HFFc6 (cell line): ENCODE data around the gene GNG7. TPM values are rescaled to one million over a fixed set of nuclear protein-coding genes. Genes with fewer than 3 reads are reported as not detected.

Experiments used
- DNase-seq: peaks from one replicate; pipeline ENCODE4 v3.0.0-alpha.2; 2018
- H3K27ac Mint-ChIP-seq: 2 replicates; pipeline ENCODE4 v1.8.0; 2020; ENCODE audit warnings: mild to moderate bottlenecking, mixed read lengths
- H3K27me3 Mint-ChIP-seq: 2 replicates; pipeline ENCODE4 v1.8.0; 2021; ENCODE audit warnings: mild to moderate bottlenecking, moderate library complexity, mixed read lengths; ENCODE audit not compliant: insufficient read depth
- H3K36me3 Mint-ChIP-seq: 2 replicates; pipeline ENCODE4 v1.8.0; 2021; ENCODE audit warnings: low read depth, mixed read lengths
- H3K4me1 Mint-ChIP-seq: 2 replicates; pipeline ENCODE4 v1.8.0; 2020; ENCODE audit warnings: low read depth, mixed read lengths
- H3K4me3 Mint-ChIP-seq: 2 replicates; pipeline ENCODE4 v1.8.0; 2020; ENCODE audit warnings: mild to moderate bottlenecking, moderate library complexity, mixed read lengths
- H3K9me3 Mint-ChIP-seq: 2 replicates; pipeline ENCODE4 v1.8.0; 2020; ENCODE audit warnings: mild to moderate bottlenecking, mixed read lengths
- CTCF ChIP-seq: fragments of 200-600 bp; sonication (generic); IDR thresholded peaks from 2 replicates; pipeline ENCODE4 v1.5.0; 2021; ENCODE audit warnings: antibody characterized with exemption, mild to moderate bottlenecking
- total RNA-seq, 6 experiments: library from RNA; stranded (reverse); fragmentation: NEBNext Ultra II Directional; extraction: Animal tissue kit (Norgen Biotek cat#: 25700); gene quantifications; 2 replicates in 1 of 6; 3 replicates in 5 of 6; pipeline ENCODE4 v1.2.3, GENCODE V29; 2021

Gene GNG7
- total RNA-seq, 6 experiments from 2014 or later = 0.09 to 0.29 (median 0.11) TPM; not detected in 1

- Mint-ChIP-seq H3K27ac (peak overlapping the region; percentile 84), H3K4me1 (peaks cover 28% of the 10 kb centered on the region), H3K4me3 (no peak overlapping the region), H3K36me3 (no peaks in the 10 kb centered on the region), H3K9me3 (no peaks in the 10 kb centered on the region), H3K27me3 (peaks cover 8% of the 10 kb centered on the region)
- TF ChIP-seq CTCF = no peak
- peak; percentile 29 for DNase-seq
Measured at GRCh38 chr19:2618611-2619010, 83.9 kb downstream of the GNG7 start.

- H3K4me3 Mint-ChIP-seq = no peak overlapping the region
- TF ChIP-seq CTCF = no peak
- H3K27ac Mint-ChIP-seq = no peak overlapping the region
- DNase-seq = no peak
- peaks cover 8% of the 10 kb centered on the region for H3K27me3 Mint-ChIP-seq
- H3K9me3 Mint-ChIP-seq = no peaks in the 10 kb centered on the region
- H3K4me1 Mint-ChIP-seq = peaks cover 28% of the 10 kb centered on the region
- no peaks in the 10 kb centered on the region for H3K36me3 Mint-ChIP-seq
Measured at GRCh38 chr19:2617393-2618165, 84.9 kb downstream of the GNG7 start.

- Mint-ChIP-seq H3K36me3 (no peaks in the 10 kb centered on the region), H3K4me3 (no peak overlapping the region), H3K27me3 (peaks cover 8% of the 10 kb centered on the region), H3K9me3 (no peaks in the 10 kb centered on the region), H3K27ac (no peak overlapping the region), H3K4me1 (peaks cover 28% of the 10 kb centered on the region)
- no peak for TF ChIP-seq CTCF
- no peak for DNase-seq
Measured at GRCh38 chr19:2616741-2617392, 85.6 kb downstream of the GNG7 start.

- Mint-ChIP-seq H3K4me3 (no peak overlapping the region), H3K27ac (no peak overlapping the region), H3K4me1 (peaks cover 30% of the 10 kb centered on the region), H3K27me3 (peaks cover 8% of the 10 kb centered on the region), H3K9me3 (no peaks in the 10 kb centered on the region), H3K36me3 (no peaks in the 10 kb centered on the region)
- no peak for DNase-seq
- TF ChIP-seq CTCF = no peak
Measured at GRCh38 chr19:2615782-2616181, 86.7 kb downstream of the GNG7 start.

- Mint-ChIP-seq H3K27me3 (peaks cover 6% of the 10 kb centered on the region), H3K4me3 (no peak overlapping the region), H3K4me1 (peaks cover 13% of the 10 kb centered on the region), H3K27ac (no peak overlapping the region), H3K9me3 (no peaks in the 10 kb centered on the region), H3K36me3 (no peaks in the 10 kb centered on the region)
- TF ChIP-seq CTCF = peak; percentile 95
- DNase-seq = peak; percentile 13
Measured at GRCh38 chr19:2613507-2614295, 88.8 kb downstream of the GNG7 start.
